Gastrocnemius medialis (tissue), 4 donors: ENCODE results near the gene USP24.

Source experiments
- CTCF ChIP-seq, 5 experiments: fragments of 450-650 bp in 3 of 5; fragments of 200-600 bp in 2 of 5; sonication (generic) in 2 of 5; IDR thresholded peaks in 4 of 5; conservative IDR thresholded peaks in 1 of 5; 1 replicate in 4 of 5; 2 replicates in 1 of 5; pipeline ENCODE4 v1.5.1; 2016 to 2019; ENCODE audit warnings: antibody characterized with exemption in 5 of 5, mild to moderate bottlenecking in 3 of 5, moderate library complexity in 3 of 5
- POLR2A ChIP-seq, 2 donors: fragments of 450-650 bp; IDR thresholded peaks; one replicate each; pipeline ENCODE4 v1.6.1; 2017; ENCODE audit warnings: antibody characterized with exemption in 2 of 2, mild to moderate bottlenecking in 2 of 2, moderate library complexity in 2 of 2

GRCh38 chr1:55140546-55140983 lies 74.6 kb downstream of the USP24 start:
- peak; percentile 69 to 91 (median 78) for TF ChIP-seq CTCF (IDR thresholded peaks at IDR 0.05 in 4 of 5, conservative IDR thresholded peaks at IDR 0.05 in 1 of 5)
- TF ChIP-seq POLR2A (IDR thresholded peaks at IDR 0.05): no peak
